ENCODE measurements around the gene CHD6. TPM values are rescaled to one million over a fixed set of nuclear protein-coding genes. Genes with fewer than 3 reads are reported as not detected.
A peak's percentile ranks its signal among the peaks of the same experiment; 100 is the strongest.

Gene CHD6
- total RNA-seq, 2 donors from 2014 or later: 27.8 to 29.4 TPM

- ATAC-seq (no peak), DNase-seq (no peak)
- intact Hi-C loops (cut with DNase I, micrococcal nuclease): no loop called here
These were observed 9.6 kb upstream of the CHD6 start for GRCh38 chr20:41627611-41628244.

DNA sequence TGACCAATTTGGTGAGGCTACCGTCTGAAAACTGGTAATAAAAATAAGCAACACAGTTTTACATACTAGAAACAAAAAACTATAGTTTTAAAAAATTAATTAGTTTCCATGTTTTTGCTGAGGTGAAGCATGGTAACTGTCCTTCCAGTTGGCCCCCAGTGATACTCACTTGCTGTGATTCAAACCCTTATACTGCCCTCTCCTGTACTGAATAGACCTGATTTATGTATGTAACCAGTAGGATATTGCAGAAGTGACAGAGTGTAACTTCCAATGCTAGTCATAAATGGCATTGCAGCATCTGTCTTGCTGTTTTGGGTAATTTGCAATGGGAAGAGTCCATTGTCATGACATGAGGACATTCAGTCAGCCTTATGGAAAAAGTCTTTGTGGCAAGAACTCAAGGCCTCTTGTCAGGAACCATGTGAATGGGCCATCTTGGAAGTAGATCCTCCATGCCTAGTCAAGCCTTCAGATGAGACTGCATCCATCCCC, 8.9 kb upstream of the CHD6 start:
- ATAC-seq (no peak), DNase-seq (no peak)
- intact Hi-C loops (cut with DNase I, micrococcal nuclease): no loop called here

- ATAC-seq (no peak), DNase-seq (no peak)
- intact Hi-C loops (cut with DNase I, micrococcal nuclease): no loop called here
These were observed 5.6 kb upstream of the CHD6 start for GRCh38 chr20:41623625-41624375.

DNA sequence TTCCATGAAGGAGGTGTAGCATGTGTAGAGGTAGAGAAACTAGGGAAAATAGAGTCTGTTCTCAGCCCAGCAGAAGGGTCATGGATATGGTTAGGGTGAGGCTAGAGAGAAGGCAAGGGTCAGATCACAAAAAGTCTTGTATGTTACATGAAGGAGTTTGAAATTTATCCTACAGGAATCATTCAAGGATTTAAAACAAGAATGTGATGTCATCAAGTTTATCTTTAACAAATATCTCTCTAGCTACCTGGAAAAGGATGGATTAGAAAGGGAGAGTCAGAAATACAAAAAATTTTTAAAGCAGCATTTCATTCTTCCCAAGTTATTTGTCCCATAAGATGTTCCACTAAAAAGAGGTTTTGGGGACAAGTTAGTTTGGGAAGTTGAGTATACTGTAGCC, 4.4 kb upstream of the CHD6 start:
- ATAC-seq: no peak
- intact Hi-C loops (cut with DNase I, micrococcal nuclease): no loop called here
- DNase-seq: no peak

- DNase-seq (no peak), ATAC-seq (no peak)
- intact Hi-C loops (cut with DNase I, micrococcal nuclease): no loop called here
These were observed 3.8 kb upstream of the CHD6 start for GRCh38 chr20:41621971-41622370.

DNA sequence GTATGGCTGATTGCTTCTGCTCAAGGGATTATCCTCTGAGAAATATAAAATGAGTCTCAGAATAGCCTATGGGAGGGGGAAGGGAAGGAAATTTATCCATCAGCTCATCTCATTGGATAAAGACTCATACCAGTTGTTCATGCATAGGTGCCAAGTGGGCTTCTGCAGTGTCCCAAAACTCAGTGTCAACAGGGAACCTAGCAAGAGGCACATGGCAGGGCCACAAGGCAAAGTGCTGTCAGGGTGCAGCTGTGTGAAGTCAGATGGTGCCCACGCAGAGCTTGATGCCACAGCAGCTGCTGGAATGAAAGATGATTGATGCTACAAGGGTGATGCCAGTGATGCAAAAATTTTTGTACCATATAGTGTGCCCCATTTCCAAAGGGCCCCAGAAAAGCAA, 3.2 kb upstream of the CHD6 start:
- intact Hi-C loops (cut with DNase I, micrococcal nuclease): no loop called here
- ATAC-seq (no peak), DNase-seq (no peak)

DNA sequence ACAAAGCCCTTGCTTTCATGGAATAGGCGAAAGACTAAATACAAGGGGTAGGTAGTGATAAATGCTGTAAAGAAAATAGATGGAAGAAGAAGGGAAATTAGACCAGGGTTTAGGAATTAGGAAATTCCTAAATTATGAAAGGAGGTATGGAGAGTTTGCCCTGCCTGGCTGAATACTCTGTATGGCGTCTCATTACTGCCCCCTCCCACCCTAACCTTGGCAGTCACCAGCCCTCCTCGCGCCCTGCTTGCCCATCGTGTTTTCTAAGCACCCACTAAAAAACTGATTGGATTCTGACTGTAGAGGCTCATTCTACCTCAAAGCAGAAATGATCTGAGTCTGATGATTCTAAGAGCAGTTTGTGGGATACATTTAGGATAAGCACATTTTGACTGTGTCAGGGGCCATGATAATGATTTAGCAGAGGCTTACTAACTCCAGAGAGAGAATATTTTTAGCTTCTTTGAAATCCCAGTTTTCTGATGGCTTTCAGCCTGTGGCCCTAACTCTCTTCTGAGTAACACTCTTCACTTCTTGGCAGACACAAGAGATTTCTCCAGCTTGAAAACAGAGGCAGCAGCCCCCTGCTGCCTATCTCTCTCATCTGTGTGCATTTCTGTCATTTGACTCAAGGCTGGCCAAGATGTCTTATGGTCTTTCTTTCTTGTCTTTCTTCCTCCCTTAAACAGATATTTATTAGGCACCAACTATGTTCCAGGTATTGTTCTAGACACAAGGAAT, 1.4 kb upstream of the CHD6 start:
- intact Hi-C loops (cut with DNase I, micrococcal nuclease): no loop called here
- ATAC-seq (no peak), DNase-seq (no peak)

GRCh38 chr20:41618807-41619311, 682 bp upstream of the CHD6 start:
- ATAC-seq (no peak), DNase-seq (no peak)
- intact Hi-C loops (cut with DNase I, micrococcal nuclease): no loop called here

GRCh38 chr20:41617059-41617901, 897 bp downstream of the CHD6 start:
- DNase-seq (peak; percentile 32 to 59), ATAC-seq (no peak)
- intact Hi-C loops (cut with DNase I, micrococcal nuclease): no loop called here

DNA sequence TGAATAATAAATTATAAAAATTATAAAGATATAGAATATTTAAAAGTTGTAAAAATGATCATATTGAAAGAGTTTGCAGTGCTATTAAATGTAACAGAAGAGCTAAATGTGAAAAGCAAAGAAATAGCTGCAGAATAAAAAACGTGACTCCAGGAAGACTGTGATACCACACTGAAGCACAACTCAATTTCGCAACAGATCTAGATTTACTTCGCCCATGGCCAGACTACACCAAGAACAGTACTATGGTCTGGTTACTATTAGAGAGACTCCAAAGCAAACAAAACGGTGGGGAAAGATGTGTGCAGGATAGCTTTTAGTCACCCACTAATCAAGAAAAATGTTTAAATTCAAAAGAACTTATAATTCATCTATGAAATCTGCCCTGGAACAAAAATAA, 1.9 kb downstream of the CHD6 start:
- no peak for DNase-seq
- ATAC-seq: no peak
- intact Hi-C loops (cut with DNase I, micrococcal nuclease): no loop called here

- no peak for ATAC-seq
- intact Hi-C loops (cut with DNase I, micrococcal nuclease): no loop called here
These were observed 2.5 kb downstream of the CHD6 start for GRCh38 chr20:41615676-41616075.

DNA sequence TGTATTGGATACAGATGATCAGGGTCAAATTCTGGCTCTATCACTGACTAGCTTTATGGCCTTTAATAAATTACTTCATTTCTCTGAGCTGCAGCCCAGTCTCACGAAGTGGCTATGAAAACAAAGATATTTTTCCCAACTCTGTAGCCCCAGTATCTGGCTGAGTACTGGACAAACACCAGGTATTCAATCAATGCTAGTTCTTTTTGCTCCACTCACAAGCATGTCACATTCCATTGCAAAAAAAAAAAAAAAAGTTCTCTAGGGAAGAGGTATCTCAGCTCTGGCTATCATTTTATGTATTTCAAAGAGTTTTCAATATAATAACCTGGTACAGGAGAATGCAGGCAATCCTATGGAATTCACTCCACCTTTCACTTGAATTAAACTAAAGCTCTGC, 3.1 kb downstream of the CHD6 start:
- ATAC-seq: no peak
- intact Hi-C loops (cut with DNase I, micrococcal nuclease): no loop called here

More at GRCh38 chr20:41615676-41616075, 2.5 kb downstream of the CHD6 start:
- DNase-seq: no peak

GRCh38 chr20:41613321-41613720, 4.9 kb downstream of the CHD6 start:
- DNase-seq (no peak), ATAC-seq (no peak)
- intact Hi-C loops (cut with DNase I, micrococcal nuclease): no loop called here

More for the DNA sequence above, 3.1 kb downstream of the CHD6 start:
- no peak for DNase-seq

DNA sequence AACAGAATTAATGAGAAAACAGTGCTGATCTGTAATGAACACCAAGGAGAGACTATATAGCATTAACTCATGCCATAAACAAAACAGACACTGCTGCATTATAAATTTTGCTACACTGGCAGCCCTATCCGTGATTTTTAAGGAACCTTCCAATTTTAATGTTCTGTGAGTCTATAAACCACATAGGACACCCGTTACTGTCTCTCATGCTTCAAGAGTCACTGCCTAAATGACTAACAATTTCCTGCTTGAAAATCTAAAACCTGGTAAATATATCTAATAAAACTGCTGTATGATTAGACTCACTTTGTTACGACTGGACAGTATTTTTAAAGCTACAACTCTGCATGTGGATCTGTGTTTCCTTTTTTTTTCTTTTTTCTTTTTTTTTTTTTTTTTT, 8.7 kb downstream of the CHD6 start:
- ATAC-seq (no peak), DNase-seq (no peak)
- intact Hi-C loops (cut with DNase I, micrococcal nuclease): no loop called here

GRCh38 chr20:41608606-41609005, 9.6 kb downstream of the CHD6 start:
- intact Hi-C loops (cut with DNase I, micrococcal nuclease): no loop called here
- no peak for DNase-seq

DNA sequence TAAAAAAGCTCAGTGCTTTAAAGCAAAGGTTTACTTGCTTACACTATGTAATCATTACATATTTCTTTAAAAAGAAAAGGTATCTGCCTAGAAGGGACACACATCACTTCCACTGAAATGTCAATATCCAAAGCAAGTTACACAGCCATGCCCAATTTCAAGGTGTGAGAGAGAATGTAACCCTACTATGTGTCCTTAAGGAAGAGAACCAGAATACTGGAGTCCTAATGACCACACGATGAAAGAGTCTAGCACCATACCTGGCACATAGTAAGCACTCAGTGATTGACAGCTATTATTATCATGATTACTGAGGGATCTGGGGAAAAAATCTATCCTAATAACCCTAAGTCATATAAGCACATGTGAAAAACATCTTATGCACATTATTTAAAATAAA, 10.4 kb downstream of the CHD6 start:
- intact Hi-C loops (cut with DNase I, micrococcal nuclease): no loop called here
- DNase-seq (no peak), ATAC-seq (no peak)

More at GRCh38 chr20:41608606-41609005, 9.6 kb downstream of the CHD6 start:
- ATAC-seq: no peak

DNA sequence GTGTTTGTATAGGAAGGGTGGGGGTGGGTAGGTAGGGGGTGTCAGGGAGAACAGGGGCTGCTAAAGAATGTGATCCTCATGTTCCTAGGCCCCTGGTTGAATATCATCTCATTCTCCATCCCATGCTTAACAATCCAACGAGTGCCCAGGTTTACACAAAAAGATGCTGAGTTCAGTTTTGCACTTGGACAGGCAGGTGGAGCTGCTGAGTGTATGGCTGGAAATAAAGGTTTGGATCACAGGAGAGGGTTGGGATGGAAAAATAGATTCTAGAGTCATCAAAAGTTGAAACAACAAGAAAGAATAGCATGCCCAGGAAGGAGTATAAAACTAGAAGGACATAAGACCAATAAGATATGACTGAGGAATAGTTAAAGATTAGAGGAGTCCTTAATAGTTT, 14.2 kb downstream of the CHD6 start:
- DNase-seq (no peak), ATAC-seq (no peak)
- intact Hi-C loops (cut with DNase I, micrococcal nuclease): no loop called here

DNA sequence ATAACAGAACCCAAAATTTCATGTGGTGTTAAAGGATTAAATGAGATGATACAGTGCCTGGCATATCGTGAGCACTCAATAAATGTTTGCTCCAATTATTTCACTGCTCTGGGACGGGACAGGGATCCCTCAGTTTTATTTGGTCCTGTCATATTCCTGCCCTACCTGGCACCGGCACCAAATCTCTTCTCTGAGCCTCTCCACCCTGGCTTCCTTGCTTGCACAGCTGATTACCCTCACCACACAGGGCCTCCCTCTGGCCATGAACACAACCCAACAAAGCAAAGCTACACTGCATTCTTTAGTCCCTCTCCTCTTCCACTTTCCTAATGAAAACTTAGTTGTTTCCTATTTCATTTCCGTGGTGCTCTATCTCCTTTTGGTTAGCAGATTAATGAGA, 16.4 kb downstream of the CHD6 start:
- intact Hi-C loops (cut with DNase I, micrococcal nuclease): no loop called here
- no peak for ATAC-seq
- DNase-seq: no peak

Data from left colon (tissue), 2 donors.